ENCODE results near the gene PRG3. TPM values are rescaled to one million over a fixed set of nuclear protein-coding genes. Genes with fewer than 3 reads are reported as not detected.

PRG3 gene
- total RNA-seq, 1 experiment from 2014 or later: not detected

DNA sequence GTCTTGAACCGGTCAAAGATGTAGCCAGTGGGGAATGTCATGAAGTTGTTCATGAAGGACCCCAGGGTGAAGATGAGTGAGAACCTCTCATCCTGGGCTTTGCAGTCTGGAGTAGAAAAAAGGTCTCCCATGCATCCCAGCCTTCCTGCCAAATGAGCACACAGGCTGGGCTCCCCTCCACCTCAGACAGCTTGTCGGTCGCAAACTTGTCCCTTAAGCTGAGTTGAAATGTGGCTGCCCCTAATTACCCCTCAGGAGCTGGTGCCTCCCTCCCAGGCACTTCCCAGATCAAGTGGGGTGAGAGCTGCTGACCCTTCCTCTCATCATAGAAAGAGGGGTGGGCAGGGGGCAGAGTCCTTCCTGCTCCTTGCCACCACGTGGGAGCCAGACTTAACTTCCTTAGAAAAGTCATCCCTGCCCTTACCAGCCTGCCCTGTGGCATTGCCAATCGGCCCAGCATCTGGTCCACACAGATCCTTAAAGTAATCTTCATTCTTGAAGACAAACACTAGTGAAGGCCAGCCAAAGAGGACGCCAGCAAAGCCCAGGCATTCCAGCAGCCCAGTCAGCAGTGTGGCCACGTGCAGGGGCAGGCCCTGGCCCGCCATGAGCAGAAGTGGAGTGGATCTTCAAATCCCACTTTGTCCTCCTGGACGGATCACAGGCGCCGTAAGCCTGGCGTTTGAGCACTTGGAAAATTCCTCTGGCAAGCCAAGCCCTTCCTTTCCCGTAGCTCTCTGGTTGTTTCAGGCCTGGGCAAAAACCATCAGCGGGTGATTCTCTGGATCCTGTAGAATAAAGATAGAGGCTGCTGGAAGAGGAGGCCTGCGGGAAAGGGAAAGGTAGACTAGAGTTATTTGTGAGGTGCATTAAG is 44.9 kb upstream of the PRG3 start:
- H3K36me3 Mint-ChIP-seq: peaks cover 15% of the 10 kb centered on the region

More for the DNA sequence above, 44.9 kb upstream of the PRG3 start:
- Mint-ChIP-seq H3K9me3 (no peaks in the 10 kb centered on the region), H3K27me3 (ENCODE audit: low read depth) (peaks cover 38% of the 10 kb centered on the region), H3K27ac (no peak overlapping the region), H3K4me3 (peak overlapping the region; percentile 72), H3K4me1 (peaks cover 27% of the 10 kb centered on the region)
- CTCF ChIA-PET: interaction anchor here (0.6 to 4.2 kb wide), 13 partner anchors 10 to 179 kb away, joined by 3 to 26 read pairs (median 4); no protein-coding TSS in a partner anchor
- DNase-seq (ENCODE audit: low spot score) (no peak), ATAC-seq (no peak)
- POLR2A ChIA-PET: interaction anchor here (0.6 kb wide), 2 partner anchors 76 to 226 kb away, joined by 3 read pairs; no protein-coding TSS in a partner anchor
- TF ChIP-seq PRRX2 (CRISPR knock-in tag; IDR thresholded peaks at IDR 0.05): no peak
- TF ChIP-seq NFE2L1 (CRISPR knock-in tag; IDR thresholded peaks at IDR 0.05): no peak
- TF ChIP-seq, protein P1, sequence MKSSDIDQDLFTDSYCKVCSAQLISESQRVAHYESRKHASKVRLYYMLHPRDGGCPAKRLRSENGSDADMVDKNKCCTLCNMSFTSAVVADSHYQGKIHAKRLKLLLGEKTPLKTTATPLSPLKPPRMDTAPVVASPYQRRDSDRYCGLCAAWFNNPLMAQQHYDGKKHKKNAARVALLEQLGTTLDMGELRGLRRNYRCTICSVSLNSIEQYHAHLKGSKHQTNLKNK (CRISPR knock-in tag; IDR thresholded peaks at IDR 0.05): no peak
- TF ChIP-seq ZNF671 (CRISPR knock-in tag; IDR thresholded peaks at IDR 0.05): no peak
- TF ChIP-seq, protein P2, sequence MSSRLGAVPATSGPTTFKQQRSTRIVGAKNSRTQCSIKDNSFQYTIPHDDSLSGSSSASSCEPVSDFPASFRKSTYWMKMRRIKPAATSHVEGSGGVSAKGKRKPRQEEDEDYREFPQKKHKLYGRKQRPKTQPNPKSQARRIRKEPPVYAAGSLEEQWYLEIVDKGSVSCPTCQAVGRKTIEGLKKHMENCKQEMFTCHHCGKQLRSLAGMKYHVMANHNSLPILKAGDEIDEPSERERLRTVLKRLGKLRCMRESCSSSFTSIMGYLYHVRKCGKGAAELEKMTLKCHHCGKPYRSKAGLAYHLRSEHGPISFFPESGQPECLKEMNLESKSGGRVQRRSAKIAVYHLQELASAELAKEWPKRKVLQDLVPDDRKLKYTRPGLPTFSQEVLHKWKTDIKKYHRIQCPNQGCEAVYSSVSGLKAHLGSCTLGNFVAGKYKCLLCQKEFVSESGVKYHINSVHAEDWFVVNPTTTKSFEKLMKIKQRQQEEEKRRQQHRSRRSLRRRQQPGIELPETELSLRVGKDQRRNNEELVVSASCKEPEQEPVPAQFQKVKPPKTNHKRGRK (CRISPR knock-in tag; IDR thresholded peaks at IDR 0.05; ENCODE audit: borderline replicate concordance): no peak
- TF ChIP-seq, protein P3, sequence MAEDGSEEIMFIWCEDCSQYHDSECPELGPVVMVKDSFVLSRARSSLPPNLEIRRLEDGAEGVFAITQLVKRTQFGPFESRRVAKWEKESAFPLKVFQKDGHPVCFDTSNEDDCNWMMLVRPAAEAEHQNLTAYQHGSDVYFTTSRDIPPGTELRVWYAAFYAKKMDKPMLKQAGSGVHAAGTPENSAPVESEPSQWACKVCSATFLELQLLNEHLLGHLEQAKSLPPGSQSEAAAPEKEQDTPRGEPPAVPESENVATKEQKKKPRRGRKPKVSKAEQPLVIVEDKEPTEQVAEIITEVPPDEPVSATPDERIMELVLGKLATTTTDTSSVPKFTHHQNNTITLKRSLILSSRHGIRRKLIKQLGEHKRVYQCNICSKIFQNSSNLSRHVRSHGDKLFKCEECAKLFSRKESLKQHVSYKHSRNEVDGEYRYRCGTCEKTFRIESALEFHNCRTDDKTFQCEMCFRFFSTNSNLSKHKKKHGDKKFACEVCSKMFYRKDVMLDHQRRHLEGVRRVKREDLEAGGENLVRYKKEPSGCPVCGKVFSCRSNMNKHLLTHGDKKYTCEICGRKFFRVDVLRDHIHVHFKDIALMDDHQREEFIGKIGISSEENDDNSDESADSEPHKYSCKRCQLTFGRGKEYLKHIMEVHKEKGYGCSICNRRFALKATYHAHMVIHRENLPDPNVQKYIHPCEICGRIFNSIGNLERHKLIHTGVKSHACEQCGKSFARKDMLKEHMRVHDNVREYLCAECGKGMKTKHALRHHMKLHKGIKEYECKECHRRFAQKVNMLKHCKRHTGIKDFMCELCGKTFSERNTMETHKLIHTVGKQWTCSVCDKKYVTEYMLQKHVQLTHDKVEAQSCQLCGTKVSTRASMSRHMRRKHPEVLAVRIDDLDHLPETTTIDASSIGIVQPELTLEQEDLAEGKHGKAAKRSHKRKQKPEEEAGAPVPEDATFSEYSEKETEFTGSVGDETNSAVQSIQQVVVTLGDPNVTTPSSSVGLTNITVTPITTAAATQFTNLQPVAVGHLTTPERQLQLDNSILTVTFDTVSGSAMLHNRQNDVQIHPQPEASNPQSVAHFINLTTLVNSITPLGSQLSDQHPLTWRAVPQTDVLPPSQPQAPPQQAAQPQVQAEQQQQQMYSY (CRISPR knock-in tag; IDR thresholded peaks at IDR 0.05): no peak
- TF ChIP-seq, protein P4, sequence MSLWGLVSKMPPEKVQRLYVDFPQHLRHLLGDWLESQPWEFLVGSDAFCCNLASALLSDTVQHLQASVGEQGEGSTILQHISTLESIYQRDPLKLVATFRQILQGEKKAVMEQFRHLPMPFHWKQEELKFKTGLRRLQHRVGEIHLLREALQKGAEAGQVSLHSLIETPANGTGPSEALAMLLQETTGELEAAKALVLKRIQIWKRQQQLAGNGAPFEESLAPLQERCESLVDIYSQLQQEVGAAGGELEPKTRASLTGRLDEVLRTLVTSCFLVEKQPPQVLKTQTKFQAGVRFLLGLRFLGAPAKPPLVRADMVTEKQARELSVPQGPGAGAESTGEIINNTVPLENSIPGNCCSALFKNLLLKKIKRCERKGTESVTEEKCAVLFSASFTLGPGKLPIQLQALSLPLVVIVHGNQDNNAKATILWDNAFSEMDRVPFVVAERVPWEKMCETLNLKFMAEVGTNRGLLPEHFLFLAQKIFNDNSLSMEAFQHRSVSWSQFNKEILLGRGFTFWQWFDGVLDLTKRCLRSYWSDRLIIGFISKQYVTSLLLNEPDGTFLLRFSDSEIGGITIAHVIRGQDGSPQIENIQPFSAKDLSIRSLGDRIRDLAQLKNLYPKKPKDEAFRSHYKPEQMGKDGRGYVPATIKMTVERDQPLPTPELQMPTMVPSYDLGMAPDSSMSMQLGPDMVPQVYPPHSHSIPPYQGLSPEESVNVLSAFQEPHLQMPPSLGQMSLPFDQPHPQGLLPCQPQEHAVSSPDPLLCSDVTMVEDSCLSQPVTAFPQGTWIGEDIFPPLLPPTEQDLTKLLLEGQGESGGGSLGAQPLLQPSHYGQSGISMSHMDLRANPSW (CRISPR knock-in tag; conservative IDR thresholded peaks at IDR 0.05; ENCODE audit: low read depth): no peak
- TF ChIP-seq, protein P5, sequence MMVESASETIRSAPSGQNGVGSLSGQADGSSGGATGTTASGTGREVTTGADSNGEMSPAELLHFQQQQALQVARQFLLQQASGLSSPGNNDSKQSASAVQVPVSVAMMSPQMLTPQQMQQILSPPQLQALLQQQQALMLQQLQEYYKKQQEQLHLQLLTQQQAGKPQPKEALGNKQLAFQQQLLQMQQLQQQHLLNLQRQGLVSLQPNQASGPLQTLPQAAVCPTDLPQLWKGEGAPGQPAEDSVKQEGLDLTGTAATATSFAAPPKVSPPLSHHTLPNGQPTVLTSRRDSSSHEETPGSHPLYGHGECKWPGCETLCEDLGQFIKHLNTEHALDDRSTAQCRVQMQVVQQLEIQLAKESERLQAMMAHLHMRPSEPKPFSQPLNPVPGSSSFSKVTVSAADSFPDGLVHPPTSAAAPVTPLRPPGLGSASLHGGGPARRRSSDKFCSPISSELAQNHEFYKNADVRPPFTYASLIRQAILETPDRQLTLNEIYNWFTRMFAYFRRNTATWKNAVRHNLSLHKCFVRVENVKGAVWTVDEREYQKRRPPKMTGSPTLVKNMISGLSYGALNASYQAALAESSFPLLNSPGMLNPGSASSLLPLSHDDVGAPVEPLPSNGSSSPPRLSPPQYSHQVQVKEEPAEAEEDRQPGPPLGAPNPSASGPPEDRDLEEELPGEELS (CRISPR knock-in tag; IDR thresholded peaks at IDR 0.05): no peak
- TF ChIP-seq CREB1 (CRISPR knock-in tag; IDR thresholded peaks at IDR 0.05): no peak
- TF ChIP-seq ZNF232 (CRISPR knock-in tag; IDR thresholded peaks at IDR 0.05): no peak
- TF ChIP-seq, protein P6, sequence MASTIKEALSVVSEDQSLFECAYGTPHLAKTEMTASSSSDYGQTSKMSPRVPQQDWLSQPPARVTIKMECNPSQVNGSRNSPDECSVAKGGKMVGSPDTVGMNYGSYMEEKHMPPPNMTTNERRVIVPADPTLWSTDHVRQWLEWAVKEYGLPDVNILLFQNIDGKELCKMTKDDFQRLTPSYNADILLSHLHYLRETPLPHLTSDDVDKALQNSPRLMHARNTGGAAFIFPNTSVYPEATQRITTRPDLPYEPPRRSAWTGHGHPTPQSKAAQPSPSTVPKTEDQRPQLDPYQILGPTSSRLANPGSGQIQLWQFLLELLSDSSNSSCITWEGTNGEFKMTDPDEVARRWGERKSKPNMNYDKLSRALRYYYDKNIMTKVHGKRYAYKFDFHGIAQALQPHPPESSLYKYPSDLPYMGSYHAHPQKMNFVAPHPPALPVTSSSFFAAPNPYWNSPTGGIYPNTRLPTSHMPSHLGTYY (CRISPR knock-in tag; IDR thresholded peaks at IDR 0.05): no peak
- TF ChIP-seq FOXP1 (CRISPR knock-in tag; IDR thresholded peaks at IDR 0.05; ENCODE audit: borderline replicate concordance): no peak
- TF ChIP-seq ZNF317 (CRISPR knock-in tag; IDR thresholded peaks at IDR 0.05; ENCODE audit: borderline replicate concordance, low read depth): no peak
- TF ChIP-seq, protein P7, sequence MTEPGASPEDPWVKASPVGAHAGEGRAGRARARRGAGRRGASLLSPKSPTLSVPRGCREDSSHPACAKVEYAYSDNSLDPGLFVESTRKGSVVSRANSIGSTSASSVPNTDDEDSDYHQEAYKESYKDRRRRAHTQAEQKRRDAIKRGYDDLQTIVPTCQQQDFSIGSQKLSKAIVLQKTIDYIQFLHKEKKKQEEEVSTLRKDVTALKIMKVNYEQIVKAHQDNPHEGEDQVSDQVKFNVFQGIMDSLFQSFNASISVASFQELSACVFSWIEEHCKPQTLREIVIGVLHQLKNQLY (CRISPR knock-in tag; IDR thresholded peaks at IDR 0.05): no peak
- no peak for TF ChIP-seq RORB (CRISPR knock-in tag; IDR thresholded peaks at IDR 0.05)
- no peak for TF ChIP-seq ETV6 (CRISPR knock-in tag; IDR thresholded peaks at IDR 0.05)

Data from WTC11 (cell line).